Mucosa of rectum (tissue), 2 donors: ENCODE data around the gene PPP2R3C.

Experiments
- H3K27ac ChIP-seq, 2 donors: one replicate each; pipeline ENCODE4 v1.7.0; 2013; ENCODE audit warnings: inconsistent platforms in 2 of 2, low read depth in 2 of 2, low read length in 2 of 2
- H3K27me3 ChIP-seq, 2 donors: one replicate each; pipeline ENCODE4 v1.7.0; 2013; ENCODE audit warnings: low read length in 2 of 2; ENCODE audit not compliant: control insufficient read depth in 2 of 2, insufficient read depth in 2 of 2
- H3K36me3 ChIP-seq, 2 donors: one replicate each; pipeline ENCODE4 v1.7.0; 2013; ENCODE audit warnings: low read length in 2 of 2; ENCODE audit not compliant: control insufficient read depth in 2 of 2, insufficient read depth in 2 of 2
- H3K4me1 ChIP-seq, 2 donors: one replicate each; pipeline ENCODE4 v1.7.0; 2013; ENCODE audit warnings: low read length in 2 of 2, mild to moderate bottlenecking in 1 of 2; ENCODE audit not compliant: control insufficient read depth in 2 of 2, insufficient read depth in 2 of 2
- H3K4me3 ChIP-seq, 2 donors: one replicate each; pipeline ENCODE4 v1.7.0; 2013; ENCODE audit warnings: low read length in 2 of 2
- H3K9ac ChIP-seq, 2 donors: one replicate each; pipeline ENCODE4 v1.7.0; 2013; ENCODE audit warnings: low read length in 2 of 2, low read depth in 1 of 2, mild to moderate bottlenecking in 1 of 2
- H3K9me3 ChIP-seq, 2 donors: one replicate each; pipeline ENCODE4 v1.7.0; 2013; ENCODE audit warnings: low read length in 2 of 2; ENCODE audit not compliant: control insufficient read depth in 2 of 2
- donor health status: healthy.
- donor health status: Normal muscosa, but diverticular disease.

PPP2R3C gene

DNA sequence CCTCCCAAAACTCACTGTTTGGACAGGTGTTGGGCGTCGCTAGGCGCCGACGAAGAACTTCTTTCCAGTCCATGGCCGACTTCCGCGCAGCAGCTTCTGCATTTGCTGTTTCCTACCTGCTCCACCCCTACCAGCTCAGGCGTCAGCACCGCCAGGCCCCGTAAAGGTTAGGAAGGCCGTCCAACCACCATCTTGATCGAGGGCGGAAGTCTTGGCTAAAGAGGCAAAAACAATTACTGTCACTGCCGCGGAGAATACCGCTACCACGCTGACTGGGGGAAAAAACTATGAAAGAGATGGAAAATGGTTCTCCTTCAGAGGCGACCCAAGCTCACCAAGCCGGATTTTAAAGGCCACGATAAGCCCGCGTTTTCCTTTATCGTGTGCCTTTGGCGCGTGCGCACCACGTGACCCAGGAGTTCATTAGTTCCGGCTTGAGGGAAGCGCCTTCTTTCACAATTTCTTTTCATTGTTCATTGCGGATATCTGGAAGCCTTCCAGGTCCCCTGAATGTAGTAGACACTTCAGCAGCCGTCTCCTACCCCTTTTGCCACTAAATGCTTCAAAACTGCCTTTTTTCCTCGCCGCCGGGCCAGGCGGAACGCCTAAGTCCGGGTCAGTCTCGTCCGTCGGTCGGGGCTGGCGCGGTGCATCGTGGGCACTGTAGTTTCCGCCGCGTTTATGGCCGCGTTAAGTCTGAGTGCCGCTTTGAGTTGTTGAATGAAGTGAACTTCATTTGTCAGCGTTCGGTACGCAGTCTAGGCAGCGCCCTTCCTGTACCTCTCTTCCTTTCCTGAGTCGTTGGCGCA is at the start of gene PPP2R3C, which contains the start of gene PRORP:
PPP2R3C (minus strand) TSS at position 104 of the 809 bp plus-strand sequence; CDS start at position 73, 31 bp downstream.
PRORP (plus strand) TSS at position 666 of the 809 bp plus-strand sequence. CDS start 694 bp downstream, outside the sequence.
- H3K27me3 ChIP-seq = no peaks in the 10 kb centered on the region
- peak within 1 kb of the TSS; percentile 97 to 99 for H3K27ac ChIP-seq
- H3K4me3 ChIP-seq = peak within 1 kb of the TSS; percentile 87 to 100
- no peaks in the 10 kb centered on the region for H3K9me3 ChIP-seq
- H3K9ac ChIP-seq = peak within 1 kb of the TSS; percentile 87 to 98
- H3K36me3 ChIP-seq = peaks cover 0 to 1% of the 10 kb centered on the region in 2 donors
- H3K4me1 ChIP-seq = peaks cover 5 to 14% of the 10 kb centered on the region in 2 donors

DNA sequence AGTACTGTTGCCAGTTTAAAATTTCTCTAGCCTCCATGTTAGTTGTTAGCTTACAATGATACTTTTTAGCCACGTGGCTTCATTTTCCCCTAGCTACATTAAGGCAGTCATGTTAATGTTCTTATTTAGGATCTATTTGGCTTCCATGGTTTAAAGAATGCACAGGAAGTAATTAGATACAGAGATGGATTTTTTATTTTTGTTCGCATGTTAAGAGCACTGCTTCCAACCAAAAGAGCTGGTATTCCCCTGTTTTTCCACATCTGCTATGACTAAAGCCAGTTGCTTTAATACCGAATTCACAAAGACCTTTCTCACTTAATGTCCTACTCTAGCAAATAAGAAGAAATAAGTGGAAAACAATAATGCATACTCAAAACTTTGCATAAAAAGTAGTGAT is 45.7 kb upstream of the PPP2R3C start:
- no peak overlapping the region for H3K4me3 ChIP-seq
- H3K27me3 ChIP-seq = no peaks in the 10 kb centered on the region
- H3K27ac ChIP-seq = no peak overlapping the region
- no peak overlapping the region for H3K9ac ChIP-seq
- peaks cover 0 to 4% of the 10 kb centered on the region in 2 donors for H3K4me1 ChIP-seq
- no peaks in the 10 kb centered on the region for H3K36me3 ChIP-seq
- no peaks in the 10 kb centered on the region for H3K9me3 ChIP-seq

DNA sequence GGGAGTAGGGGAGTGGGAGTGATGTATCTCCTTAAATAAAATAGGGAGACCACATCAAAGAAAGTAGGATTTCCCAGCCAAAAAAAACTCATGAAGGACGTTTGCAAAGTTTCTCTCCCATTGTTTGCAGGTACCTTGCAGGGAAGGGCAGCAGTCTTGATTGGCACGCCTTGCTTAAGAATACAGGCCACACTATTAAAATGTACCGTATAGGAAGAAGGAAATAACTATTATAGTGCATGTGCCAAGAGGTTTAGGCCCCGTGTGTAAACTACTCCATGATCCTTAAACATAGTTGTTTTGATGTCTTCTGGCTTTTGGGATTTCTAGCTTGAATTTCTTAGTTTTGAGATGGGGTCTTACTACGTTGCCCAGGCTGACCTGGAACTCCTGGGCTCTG is 43.1 kb upstream of the PPP2R3C start:
- Histone ChIP-seq H3K4me3 (no peak overlapping the region), H3K27ac (no peak overlapping the region), H3K36me3 (no peaks in the 10 kb centered on the region), H3K9ac (no peak overlapping the region), H3K27me3 (no peaks in the 10 kb centered on the region), H3K9me3 (no peaks in the 10 kb centered on the region), H3K4me1 (peaks cover 0 to 7% of the 10 kb centered on the region in 2 donors)

DNA sequence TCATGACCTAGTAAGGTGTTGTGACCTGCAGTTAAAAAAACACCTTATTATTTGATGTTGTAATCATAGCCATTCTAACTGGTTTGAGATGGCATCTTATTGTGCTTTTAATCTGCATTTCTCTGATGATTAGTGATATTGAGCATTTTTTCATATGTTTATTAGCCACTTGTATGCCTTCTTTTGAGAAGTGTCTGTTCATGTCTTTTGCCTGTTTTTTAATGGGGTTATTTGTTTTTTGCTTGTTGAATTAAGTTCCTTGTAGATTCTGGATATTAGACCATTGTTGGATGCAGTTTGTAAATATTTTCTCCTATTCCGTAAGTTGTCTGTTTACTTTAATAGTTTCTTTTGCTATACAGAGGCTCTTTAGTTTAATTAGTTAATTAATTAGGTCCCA is 41.6 kb upstream of the PPP2R3C start:
- H3K36me3 ChIP-seq = peaks cover 3% of the 10 kb centered on the region in 2 donors
- H3K9me3 ChIP-seq = no peaks in the 10 kb centered on the region
- no peak overlapping the region for H3K9ac ChIP-seq
- no peak overlapping the region for H3K4me3 ChIP-seq
- no peak overlapping the region for H3K27ac ChIP-seq
- H3K27me3 ChIP-seq = no peaks in the 10 kb centered on the region
- peaks cover 0 to 9% of the 10 kb centered on the region in 2 donors for H3K4me1 ChIP-seq

DNA sequence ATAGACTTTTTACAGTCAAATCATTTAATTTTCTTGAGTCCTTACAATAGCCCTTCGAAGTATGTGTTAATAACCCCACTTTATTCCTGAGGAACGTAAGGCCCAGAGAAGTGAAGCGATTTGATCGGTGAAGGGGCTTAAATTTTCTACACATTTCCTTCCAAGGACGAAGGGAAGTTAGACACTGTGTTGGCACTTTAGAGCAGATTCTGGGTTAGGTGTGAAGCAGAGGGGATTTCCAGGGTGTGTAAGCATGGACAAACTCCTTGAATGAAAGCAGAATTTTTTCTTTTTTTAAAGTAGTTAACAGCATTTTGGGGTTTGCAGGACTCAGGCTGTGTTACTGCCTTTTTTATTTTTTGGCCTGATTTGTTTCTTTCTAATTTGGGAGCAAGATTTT is 39.4 kb upstream of the PPP2R3C start:
- no peak overlapping the region for H3K9ac ChIP-seq
- no peaks in the 10 kb centered on the region for H3K9me3 ChIP-seq
- H3K36me3 ChIP-seq = peaks cover 3% of the 10 kb centered on the region in 2 donors
- H3K27ac ChIP-seq = no peak overlapping the region
- H3K4me1 ChIP-seq = peaks cover 0 to 9% of the 10 kb centered on the region in 2 donors
- no peak overlapping the region for H3K4me3 ChIP-seq
- no peaks in the 10 kb centered on the region for H3K27me3 ChIP-seq

DNA sequence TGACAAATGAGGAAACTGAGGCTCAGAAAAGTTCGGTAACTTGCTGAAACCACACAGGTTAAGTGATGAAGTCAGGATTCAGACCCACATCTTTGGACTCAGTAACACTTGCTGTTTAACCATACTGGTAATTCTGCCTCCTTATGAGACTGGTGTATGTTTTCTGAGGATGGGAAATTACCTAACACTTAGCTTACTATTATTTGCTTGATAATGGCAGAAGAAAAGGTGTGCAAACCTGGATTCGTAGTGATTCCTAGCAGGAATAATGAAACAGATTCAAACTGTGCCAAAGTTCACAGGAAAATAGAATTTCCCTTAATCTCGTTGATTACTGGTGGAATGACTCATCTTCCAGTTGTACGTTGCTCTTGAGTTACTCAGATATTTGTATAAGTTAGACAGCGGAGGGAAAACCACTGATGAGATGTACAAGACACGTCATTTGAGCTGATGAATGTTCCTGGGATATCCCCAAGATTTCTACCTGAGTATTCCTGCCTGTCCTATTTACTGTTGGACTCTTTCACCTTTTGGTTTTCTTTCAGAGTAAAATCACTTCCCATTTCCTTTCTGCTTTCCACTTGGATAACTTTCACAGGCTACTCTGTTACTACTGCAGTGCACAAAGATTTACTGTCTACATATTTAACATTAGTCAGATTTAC is 38.1 kb upstream of the PPP2R3C start:
- H3K4me3 ChIP-seq = no peak overlapping the region
- no peak overlapping the region for H3K9ac ChIP-seq
- no peaks in the 10 kb centered on the region for H3K27me3 ChIP-seq
- peaks cover 0 to 6% of the 10 kb centered on the region in 2 donors for H3K4me1 ChIP-seq
- no peaks in the 10 kb centered on the region for H3K9me3 ChIP-seq
- peaks cover 3% of the 10 kb centered on the region in 2 donors for H3K36me3 ChIP-seq
- H3K27ac ChIP-seq = peak overlapping the region in 1 of 2 donors; percentile 20

DNA sequence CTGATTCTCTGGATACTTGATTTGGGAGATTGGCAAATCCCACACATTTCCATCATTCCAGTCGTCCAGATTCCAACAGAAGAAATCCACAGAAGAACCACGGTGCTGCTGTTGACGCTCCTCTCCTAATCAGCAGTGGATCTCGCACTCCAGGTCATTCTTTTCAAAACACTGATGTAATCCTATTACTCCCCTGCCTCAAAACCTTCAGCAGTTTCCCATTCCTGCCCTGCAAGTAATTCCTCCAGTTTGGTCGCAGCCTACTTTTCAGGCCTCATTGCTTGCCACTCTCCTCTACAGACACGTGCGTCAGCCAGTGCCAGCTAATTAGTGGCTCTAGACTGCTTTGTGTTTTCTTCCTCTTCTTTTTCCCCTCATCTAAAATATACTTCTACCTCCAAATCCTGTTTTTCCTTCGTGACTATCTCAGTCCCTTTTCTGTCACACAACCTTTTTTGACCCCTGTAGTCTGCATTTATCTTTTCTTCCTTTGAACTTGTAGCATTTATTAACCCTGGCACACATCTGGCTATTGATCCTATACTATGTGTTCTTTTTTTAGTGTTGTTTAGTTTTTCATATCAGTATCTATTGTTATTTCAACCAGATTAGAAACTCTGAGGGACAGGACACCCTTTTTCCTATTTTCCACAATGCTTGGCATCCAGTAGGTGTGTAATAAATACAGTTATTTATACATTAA is 37.3 kb upstream of the PPP2R3C start:
- Histone ChIP-seq H3K9me3 (no peaks in the 10 kb centered on the region), H3K27ac (no peak overlapping the region)

DNA sequence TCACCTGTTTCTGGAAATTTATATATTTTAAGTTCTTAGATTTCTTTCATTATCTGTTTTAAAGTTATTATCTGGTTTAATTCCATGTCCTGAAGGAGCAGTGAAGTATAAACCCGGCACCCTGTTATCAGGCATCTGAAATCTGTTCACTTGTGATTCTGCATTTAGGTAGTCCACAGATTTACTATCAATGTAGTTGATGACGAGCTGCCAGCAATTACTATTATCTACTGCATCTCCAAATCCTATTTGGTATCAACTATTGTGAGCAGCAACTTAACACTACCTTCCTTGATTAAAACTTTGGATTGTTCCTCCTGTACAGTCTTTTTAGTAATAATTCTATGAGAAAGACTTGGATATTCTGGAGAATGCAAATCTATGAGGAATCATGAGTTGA is 36.7 kb upstream of the PPP2R3C start:
- H3K27me3 ChIP-seq = no peaks in the 10 kb centered on the region
- no peaks in the 10 kb centered on the region for H3K9me3 ChIP-seq
- no peak overlapping the region for H3K27ac ChIP-seq
- H3K4me1 ChIP-seq = peaks cover 0 to 5% of the 10 kb centered on the region in 2 donors
- H3K36me3 ChIP-seq = peaks cover 3% of the 10 kb centered on the region in 2 donors
- no peak overlapping the region for H3K4me3 ChIP-seq
- H3K9ac ChIP-seq = no peak overlapping the region

More for the DNA sequence above, 37.3 kb upstream of the PPP2R3C start:
- no peak overlapping the region for H3K4me3 ChIP-seq
- H3K9ac ChIP-seq = no peak overlapping the region
- H3K36me3 ChIP-seq = peaks cover 3% of the 10 kb centered on the region in 2 donors
- H3K4me1 ChIP-seq = peaks cover 0 to 5% of the 10 kb centered on the region in 2 donors
- no peaks in the 10 kb centered on the region for H3K27me3 ChIP-seq

DNA sequence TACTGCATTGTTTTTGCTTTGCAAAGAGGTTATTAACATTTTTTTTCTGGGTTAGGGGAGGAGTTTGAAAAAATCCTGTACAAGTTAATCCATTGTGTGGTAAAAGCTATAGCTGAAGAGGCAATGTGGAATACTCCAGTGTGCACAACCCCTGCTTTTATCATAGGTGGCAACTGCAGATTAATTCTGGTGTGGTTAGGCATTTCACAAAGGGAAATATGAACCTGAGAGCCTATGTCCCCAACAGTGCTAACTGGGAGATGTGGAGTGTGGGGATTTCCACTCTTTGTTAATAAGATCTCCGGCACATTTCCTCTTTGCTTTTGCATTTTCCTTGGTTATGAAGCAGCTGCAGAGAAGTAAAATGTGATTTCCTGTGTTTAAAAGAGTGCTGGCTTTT is 34.2 kb upstream of the PPP2R3C start:
- Histone ChIP-seq H3K9ac (no peak overlapping the region), H3K4me1 (peaks cover 0 to 5% of the 10 kb centered on the region in 2 donors), H3K36me3 (peaks cover 3% of the 10 kb centered on the region in 2 donors), H3K27me3 (no peaks in the 10 kb centered on the region), H3K27ac (no peak overlapping the region), H3K4me3 (no peak overlapping the region), H3K9me3 (no peaks in the 10 kb centered on the region)

DNA sequence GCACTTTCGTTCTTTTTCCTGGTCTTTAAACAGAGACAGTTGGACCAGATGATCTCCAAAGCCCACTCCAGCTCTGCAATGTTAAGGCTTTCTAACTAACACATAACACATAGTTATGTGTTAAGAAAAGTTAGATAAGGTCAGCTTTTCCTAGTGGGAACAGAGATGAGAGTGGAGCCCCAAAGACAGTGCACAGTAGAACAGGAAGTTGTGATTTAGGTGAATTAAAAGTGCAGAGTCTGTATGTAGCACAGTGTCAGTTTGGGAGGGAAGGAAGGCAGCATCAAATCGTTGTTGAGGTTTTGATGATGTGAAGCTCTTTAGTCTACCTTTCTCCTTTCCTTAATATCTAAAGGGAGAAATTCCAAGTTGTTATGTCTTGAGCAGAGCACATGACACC is 32.2 kb upstream of the PPP2R3C start:
- H3K9me3 ChIP-seq = no peaks in the 10 kb centered on the region

More for the DNA sequence above, 32.2 kb upstream of the PPP2R3C start:
- no peak overlapping the region for H3K9ac ChIP-seq
- no peaks in the 10 kb centered on the region for H3K27me3 ChIP-seq
- H3K4me3 ChIP-seq = no peak overlapping the region
- H3K27ac ChIP-seq = no peak overlapping the region
- H3K4me1 ChIP-seq = no peaks in the 10 kb centered on the region
- H3K36me3 ChIP-seq = peaks cover 2 to 3% of the 10 kb centered on the region in 2 donors
